H9 (cell line): Measurements from ENCODE around the gene CDH26. TPM values are rescaled to one million over a fixed set of nuclear protein-coding genes. Genes with fewer than 3 reads are reported as not detected.
A peak's percentile ranks its signal among the peaks of the same experiment; 100 is the strongest.

ENCODE experiments used
- DNase-seq: peaks from one replicate; pipeline ENCODE4 v3.0.0-alpha.2; 2017
- H2AFZ ChIP-seq: one replicate; pipeline ENCODE4 v1.6.1; 2013; ENCODE audit warnings: mild to moderate bottlenecking, low read length, control low read depth, moderate library complexity
- H2AK5ac ChIP-seq: 2 replicates; pipeline ENCODE4 v1.6.1; 2013; ENCODE audit warnings: low read length, control low read depth, mixed read lengths; ENCODE audit not compliant: insufficient read length
- H2BK120ac ChIP-seq: one replicate; pipeline ENCODE4 v1.6.1; 2013; ENCODE audit warnings: low read depth, mild to moderate bottlenecking, low read length, control low read depth, inconsistent platforms; ENCODE audit not compliant: poor library complexity, severe bottlenecking
- H2BK12ac ChIP-seq: 2 replicates; pipeline ENCODE4 v1.6.1; 2013; ENCODE audit warnings: low read length, control low read depth, mixed read lengths, low read depth; ENCODE audit not compliant: insufficient read length
- H2BK15ac ChIP-seq: 2 replicates; pipeline ENCODE4 v1.6.1; 2013; ENCODE audit warnings: low read depth, low read length, control low read depth
- H2BK20ac ChIP-seq: one replicate; pipeline ENCODE4 v1.6.1; 2013; ENCODE audit warnings: low read depth, mild to moderate bottlenecking, low read length, control low read depth, inconsistent platforms; ENCODE audit not compliant: poor library complexity, severe bottlenecking
- H2BK5ac ChIP-seq: 2 replicates; pipeline ENCODE4 v1.6.1; 2013; ENCODE audit warnings: low read length, control low read depth, mixed read lengths; ENCODE audit not compliant: insufficient read length
- H3K14ac ChIP-seq: 2 replicates; pipeline ENCODE4 v1.6.1; 2013; ENCODE audit warnings: low read length, control low read depth; ENCODE audit not compliant: insufficient read depth
- H3K18ac ChIP-seq: 2 replicates; pipeline ENCODE4 v1.6.1; 2013; ENCODE audit warnings: low read depth, mild to moderate bottlenecking, mixed read lengths, low read length, control low read depth; ENCODE audit not compliant: insufficient read length
- H3K23ac ChIP-seq: 2 replicates; pipeline ENCODE4 v1.6.1; 2013; ENCODE audit warnings: low read length, control low read depth, mixed read lengths, low read depth; ENCODE audit not compliant: insufficient read length
- H3K23me2 ChIP-seq: 2 replicates; pipeline ENCODE4 v1.6.1; 2013; ENCODE audit warnings: low read depth, mild to moderate bottlenecking, mixed read lengths, low read length, control low read depth; ENCODE audit not compliant: insufficient read length, poor library complexity, severe bottlenecking
- H3K27ac ChIP-seq: 2 replicates; pipeline ENCODE4 v1.5.1; 2013; ENCODE audit warnings: low read length, control low read depth, mixed read lengths, low read depth; ENCODE audit not compliant: insufficient read length
- H3K27me3 ChIP-seq: 2 replicates; pipeline ENCODE4 v1.6.1; 2013; ENCODE audit warnings: low read length, control low read depth, inconsistent platforms; ENCODE audit not compliant: insufficient read depth
- H3K4ac ChIP-seq: 2 replicates; pipeline ENCODE4 v1.6.1; 2013; ENCODE audit warnings: low read depth, mild to moderate bottlenecking, control low read depth, inconsistent platforms, low read length, moderate library complexity
- H3K4me1 ChIP-seq: 2 replicates; pipeline ENCODE4 v1.6.1; 2013; ENCODE audit warnings: low read length, control low read depth, inconsistent platforms; ENCODE audit not compliant: insufficient read depth
- H3K4me2 ChIP-seq: 2 replicates; pipeline ENCODE4 v1.6.1; 2013; ENCODE audit warnings: low read length, control low read depth, mixed read lengths; ENCODE audit not compliant: insufficient read length, insufficient read depth
- H3K56ac ChIP-seq: 2 replicates; pipeline ENCODE4 v1.6.1; 2013; ENCODE audit warnings: low read depth, mild to moderate bottlenecking, mixed read lengths, low read length, control low read depth; ENCODE audit not compliant: insufficient read length
- H3K79me1 ChIP-seq: 2 replicates; pipeline ENCODE4 v1.6.1; 2013; ENCODE audit warnings: low read depth, mild to moderate bottlenecking, moderate library complexity, low read length, control low read depth, inconsistent platforms; ENCODE audit not compliant: insufficient read depth, poor library complexity, severe bottlenecking
- H3K79me2 ChIP-seq: 2 replicates; pipeline ENCODE4 v1.6.1; 2013; ENCODE audit warnings: low read length, control low read depth, inconsistent platforms; ENCODE audit not compliant: insufficient read depth
- H3K9ac ChIP-seq: 2 replicates; pipeline ENCODE4 v1.6.1; 2013; ENCODE audit warnings: low read length, control low read depth, mixed read lengths; ENCODE audit not compliant: insufficient read length; ENCODE audit errors: extremely low read depth
- H3K9me3 ChIP-seq: one replicate; pipeline ENCODE4 v1.6.1; 2013; ENCODE audit warnings: low read depth, low read length, inconsistent platforms; ENCODE audit not compliant: control insufficient read depth
- H3T11ph ChIP-seq: one replicate; pipeline ENCODE4 v1.6.1; 2013; ENCODE audit warnings: mild to moderate bottlenecking, low read length, control low read depth, inconsistent platforms
- H4K20me1 ChIP-seq: one replicate; pipeline ENCODE4 v1.6.1; 2013; ENCODE audit not compliant: control insufficient read depth, insufficient read length, insufficient read depth
- H4K5ac ChIP-seq: 2 replicates; pipeline ENCODE4 v1.6.1; 2013; ENCODE audit warnings: low read depth, mild to moderate bottlenecking, mixed read lengths, low read length, control low read depth; ENCODE audit not compliant: insufficient read length
- H4K8ac ChIP-seq: replicated peaks from 2 replicates; pipeline ENCODE4 v1.6.1; 2013; ENCODE audit warnings: low read length, control low read depth, mixed read lengths, low read depth; ENCODE audit not compliant: insufficient read length
- H4K91ac ChIP-seq: 2 replicates; pipeline ENCODE4 v1.6.1; 2013; ENCODE audit warnings: low read depth, mild to moderate bottlenecking, moderate library complexity, mixed read lengths, low read length, control low read depth; ENCODE audit not compliant: insufficient read length
- H3K27ac Mint-ChIP-seq, 3 experiments: 2 replicates in 2 of 3; 3 replicates in 1 of 3; pipeline ENCODE4 v1.8.0; 2020 to 2021; ENCODE audit warnings: mixed read lengths in 3 of 3, mild to moderate bottlenecking in 1 of 3, moderate library complexity in 1 of 3
- H3K27me3 Mint-ChIP-seq: 2 replicates; pipeline ENCODE4 v1.8.0; 2021; ENCODE audit warnings: low read depth, mild to moderate bottlenecking, moderate library complexity, mixed read lengths
- H3K36me3 Mint-ChIP-seq, 3 experiments: 2 replicates in 2 of 3; 3 replicates in 1 of 3; pipeline ENCODE4 v1.8.0; 2020 to 2021; ENCODE audit warnings: low read depth in 3 of 3, mixed read lengths in 3 of 3; ENCODE audit not compliant: insufficient read depth in 1 of 3
- H3K4me1 Mint-ChIP-seq, 2 experiments: 2 replicates each; pipeline ENCODE4 v1.8.0; 2020; ENCODE audit warnings: mixed read lengths in 2 of 2
- H3K4me3 Mint-ChIP-seq, 2 experiments: 2 replicates in 1 of 2; 3 replicates in 1 of 2; pipeline ENCODE4 v1.8.0; 2020 to 2021; ENCODE audit warnings: mild to moderate bottlenecking in 2 of 2, mixed read lengths in 2 of 2, moderate library complexity in 1 of 2
- H3K9me3 Mint-ChIP-seq, 2 experiments: 2 replicates in 1 of 2; 3 replicates in 1 of 2; pipeline ENCODE4 v1.8.0; 2020; ENCODE audit warnings: mild to moderate bottlenecking in 2 of 2, mixed read lengths in 2 of 2, moderate library complexity in 1 of 2
- WGBS: extraction: QIAGEN DNeasy Blood & Tissue Kit; methylation state at CpG from one replicate; pipeline ENCODE4 v1.1.7; 2013; ENCODE audit warnings: missing lambda C conversion rate, low lambda C conversion rate, mixed read lengths; ENCODE audit not compliant: insufficient read length; ENCODE audit errors: extremely low coverage; 5-methylcytosine and 5-hydroxymethylcytosine counted together
- total RNA-seq: library from RNA; stranded (reverse); gene quantifications from 2 replicates; pipeline ENCODE4 v1.2.1, GENCODE V29; 2021
- TF ChIP-seq, protein P1 (sequence below): fragments of 200-600 bp; sonication (generic); conservative IDR thresholded peaks from 3 replicates; pipeline ENCODE4 v1.8.0; 2021; ENCODE audit warnings: antibody characterized with exemption, mild to moderate bottlenecking

CDH26 gene
- total RNA-seq, 1 experiment from 2014 or later: 0.79 TPM

- H3K4ac ChIP-seq: no peak overlapping the region
- H3K9ac ChIP-seq: no peak overlapping the region
- no peaks in the 10 kb centered on the region for H3K79me1 ChIP-seq
- no peak overlapping the region for H2BK120ac ChIP-seq
- no peak overlapping the region for H4K91ac ChIP-seq
- no peaks in the 10 kb centered on the region for H3K23me2 ChIP-seq
- no peak overlapping the region for H4K5ac ChIP-seq
- Mint-ChIP-seq H3K27me3 (no peaks in the 10 kb centered on the region; the same call in 1 of the 2 replicates), H3K36me3 (no peaks in the 10 kb centered on the region; a peak in 1 of 7 replicates), H3K4me1 (peaks cover 4 to 6% of the 10 kb centered on the region in 2 experiments), H3K9me3 (no peaks in the 10 kb centered on the region), H3K27ac (no peak overlapping the region), H3K4me3 (no peak overlapping the region)
- no peaks in the 10 kb centered on the region for H3K79me2 ChIP-seq
- H2AK5ac ChIP-seq: no peak overlapping the region
- H3K56ac ChIP-seq: no peak overlapping the region
- peak; percentile 17 for DNase-seq
- H3K27ac ChIP-seq: no peak overlapping the region
- H2BK15ac ChIP-seq: no peak overlapping the region
- no peaks in the 10 kb centered on the region for H3K9me3 ChIP-seq
- no peak overlapping the region for H3K23ac ChIP-seq
- H2AFZ ChIP-seq: no peak overlapping the region
- TF ChIP-seq, protein P1, sequence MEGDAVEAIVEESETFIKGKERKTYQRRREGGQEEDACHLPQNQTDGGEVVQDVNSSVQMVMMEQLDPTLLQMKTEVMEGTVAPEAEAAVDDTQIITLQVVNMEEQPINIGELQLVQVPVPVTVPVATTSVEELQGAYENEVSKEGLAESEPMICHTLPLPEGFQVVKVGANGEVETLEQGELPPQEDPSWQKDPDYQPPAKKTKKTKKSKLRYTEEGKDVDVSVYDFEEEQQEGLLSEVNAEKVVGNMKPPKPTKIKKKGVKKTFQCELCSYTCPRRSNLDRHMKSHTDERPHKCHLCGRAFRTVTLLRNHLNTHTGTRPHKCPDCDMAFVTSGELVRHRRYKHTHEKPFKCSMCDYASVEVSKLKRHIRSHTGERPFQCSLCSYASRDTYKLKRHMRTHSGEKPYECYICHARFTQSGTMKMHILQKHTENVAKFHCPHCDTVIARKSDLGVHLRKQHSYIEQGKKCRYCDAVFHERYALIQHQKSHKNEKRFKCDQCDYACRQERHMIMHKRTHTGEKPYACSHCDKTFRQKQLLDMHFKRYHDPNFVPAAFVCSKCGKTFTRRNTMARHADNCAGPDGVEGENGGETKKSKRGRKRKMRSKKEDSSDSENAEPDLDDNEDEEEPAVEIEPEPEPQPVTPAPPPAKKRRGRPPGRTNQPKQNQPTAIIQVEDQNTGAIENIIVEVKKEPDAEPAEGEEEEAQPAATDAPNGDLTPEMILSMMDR: no peak
- H2BK5ac ChIP-seq: no peak overlapping the region
- no peak overlapping the region for H2BK12ac ChIP-seq
- no peak overlapping the region for H3K14ac ChIP-seq
- H3K4me2 ChIP-seq: no peak overlapping the region
- no peak overlapping the region for H3K18ac ChIP-seq
- H3T11ph ChIP-seq: no peak overlapping the region
- no peak overlapping the region for H4K8ac ChIP-seq
- H3K4me1 ChIP-seq: no peaks in the 10 kb centered on the region
- no CpG with 5 or more reads among the region's 2 CpGs for WGBS
- H4K20me1 ChIP-seq: no peaks in the 10 kb centered on the region
- H2BK20ac ChIP-seq: no peak overlapping the region
- H3K27me3 ChIP-seq: no peaks in the 10 kb centered on the region
Measured at GRCh38 chr20:60046436-60046835, 88.2 kb downstream of the CDH26 start.
